DMS53 (cell line): ENCODE measurements around the gene DIO3.
"Not testable (repeated sequence)": the region's sequence is repeated elsewhere in the genome, so short reads cannot be mapped to it uniquely, and the experiment has no call there.

Experiments used
- DNase-seq: peaks from one replicate; lab custom pipeline; 2025; lab: John Stamatoyannopoulos, UW

The DIO3 gene

GRCh38 chr14:101559624-101560533 is 1.4 kb upstream of the DIO3 start:
- no peak for DNase-seq

GRCh38 chr14:101560534-101561113 is 671 bp upstream of the DIO3 start:
- DNase-seq = no peak

- DNase-seq = no peak
These were observed 699 bp downstream of the DIO3 start for GRCh38 chr14:101561897-101562490.

- DNase-seq = no peak
These were observed 1.5 kb downstream of the DIO3 start for GRCh38 chr14:101562659-101563351.

GRCh38 chr14:101563352-101563653 is 2.0 kb downstream of the DIO3 start:
- DNase-seq = no peak

GRCh38 chr14:101563654-101564443 is 2.6 kb downstream of the DIO3 start:
- DNase-seq = no peak

GRCh38 chr14:101564444-101564776 is 3.1 kb downstream of the DIO3 start:
- no peak for DNase-seq

GRCh38 chr14:101564819-101565698 is 3.8 kb downstream of the DIO3 start:
- no peak for DNase-seq

- no peak for DNase-seq
These were observed 6.0 kb downstream of the DIO3 start for GRCh38 chr14:101567252-101567651.

- no peak for DNase-seq
These were observed 9.7 kb downstream of the DIO3 start for GRCh38 chr14:101571004-101571403.

- not testable (repeated sequence) for DNase-seq
These were observed 11.2 kb downstream of the DIO3 start for GRCh38 chr14:101572526-101572925.

GRCh38 chr14:101573289-101573688 is 12.0 kb downstream of the DIO3 start:
- DNase-seq = no peak

GRCh38 chr14:101575581-101575980 is 14.3 kb downstream of the DIO3 start:
- no peak for DNase-seq

GRCh38 chr14:101577221-101577909 is 16.1 kb downstream of the DIO3 start:
- no peak for DNase-seq

- no peak for DNase-seq
These were observed 17.2 kb downstream of the DIO3 start for GRCh38 chr14:101578489-101578888.

GRCh38 chr14:101579372-101580080 is 18.2 kb downstream of the DIO3 start:
- no peak for DNase-seq

GRCh38 chr14:101581806-101582205 is 20.5 kb downstream of the DIO3 start:
- no peak for DNase-seq

GRCh38 chr14:101582294-101582693 is 21.0 kb downstream of the DIO3 start:
- DNase-seq = no peak

- DNase-seq = no peak
These were observed 21.9 kb downstream of the DIO3 start for GRCh38 chr14:101583006-101583714.
